Measurements from ENCODE around the gene WWC1. TPM values are rescaled to one million over a fixed set of nuclear protein-coding genes. Genes with fewer than 3 reads are reported as not detected.
A peak's percentile ranks its signal among the peaks of the same experiment; 100 is the strongest.

WWC1 gene
- total RNA-seq, 1 donor from 2014 or later: 48.6 TPM

DNA sequence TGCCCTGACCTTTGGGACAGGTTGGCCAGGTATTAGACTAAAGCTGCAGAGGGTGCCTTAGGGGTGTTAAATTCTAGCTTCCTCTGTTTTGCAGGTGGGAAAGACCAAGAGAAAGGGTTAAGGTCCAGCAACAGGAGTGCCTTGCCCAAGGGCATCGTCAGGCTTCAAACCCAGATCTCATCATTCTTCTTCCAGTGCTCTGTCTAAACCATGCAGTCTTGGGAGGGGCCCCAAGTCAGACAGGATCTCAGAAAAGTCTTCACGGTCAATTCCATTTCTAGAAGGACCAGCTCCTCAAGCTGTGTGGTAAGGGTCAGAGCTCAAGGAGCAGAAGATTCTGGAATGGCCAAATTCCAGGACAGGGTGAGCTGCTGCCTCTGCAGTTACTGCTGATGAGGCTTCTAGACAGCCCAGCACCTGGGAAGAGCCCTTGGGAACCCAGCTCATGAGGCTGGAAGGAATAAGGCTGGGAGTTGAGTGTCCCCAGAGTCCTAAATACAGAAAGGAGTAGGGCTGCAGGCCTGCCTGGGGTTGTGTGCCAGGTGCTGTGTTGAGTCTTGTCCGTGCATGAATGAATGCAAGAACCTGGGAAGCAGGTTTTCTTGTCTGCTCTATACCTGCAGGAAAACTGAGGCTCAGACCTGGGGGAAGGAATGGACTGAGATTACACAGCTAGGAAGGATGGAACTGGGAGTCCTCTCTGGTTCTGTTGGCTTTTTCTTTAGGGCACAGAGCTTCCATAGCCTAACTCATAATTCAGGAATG lies 69.3 kb downstream of the WWC1 start:
- no peak overlapping the region for H3K9ac ChIP-seq (ENCODE audit: low read length)
- TF ChIP-seq EZH2 (IDR thresholded peaks at IDR 0.05; ENCODE audit: insufficient read depth, low read length) (no peak), CTCF (IDR thresholded peaks at IDR 0.05; ENCODE audit: insufficient read depth, low read depth, low read length) (no peak)
- Mint-ChIP-seq H3K4me1 (ENCODE audit: low read depth, unreplicated experiment) (peaks cover 57% of the 10 kb centered on the region), H3K36me3 (ENCODE audit: low read depth, unreplicated experiment) (peaks cover 7% of the 10 kb centered on the region), H3K9me3 (ENCODE audit: unreplicated experiment) (no peaks in the 10 kb centered on the region), H3K27ac (ENCODE audit: unreplicated experiment) (no peak overlapping the region), H3K4me3 (ENCODE audit: unreplicated experiment) (no peak overlapping the region), H3K27me3 (ENCODE audit: low read depth, unreplicated experiment) (no peaks in the 10 kb centered on the region)
- H3K79me2 ChIP-seq (ENCODE audit: insufficient read depth, low read length): no peaks in the 10 kb centered on the region
- H3K9me3 ChIP-seq (ENCODE audit: insufficient read depth, low read depth, low read length): no peaks in the 10 kb centered on the region
- H3K4me1 ChIP-seq (ENCODE audit: insufficient read depth, low read length): peaks cover 22% of the 10 kb centered on the region
- H3K4me2 ChIP-seq (ENCODE audit: low read length): no peak overlapping the region
- no peaks in the 10 kb centered on the region for H3K36me3 ChIP-seq (ENCODE audit: insufficient read depth, low read length)
- no peaks in the 10 kb centered on the region for H4K20me1 ChIP-seq (ENCODE audit: insufficient read depth, low read length)
- no peaks in the 10 kb centered on the region for H3K27me3 ChIP-seq (ENCODE audit: insufficient read depth, low read length)
- DNase-seq (ENCODE audit: low read depth) (no peak), FAIRE-seq (no peak)
- no peak overlapping the region for H3K4me3 ChIP-seq (ENCODE audit: insufficient read depth, low read depth, low read length)
- no peak overlapping the region for H3K27ac ChIP-seq (ENCODE audit: low read depth, low read length)
- H2AFZ ChIP-seq (ENCODE audit: low read depth, low read length): no peak overlapping the region

DNA sequence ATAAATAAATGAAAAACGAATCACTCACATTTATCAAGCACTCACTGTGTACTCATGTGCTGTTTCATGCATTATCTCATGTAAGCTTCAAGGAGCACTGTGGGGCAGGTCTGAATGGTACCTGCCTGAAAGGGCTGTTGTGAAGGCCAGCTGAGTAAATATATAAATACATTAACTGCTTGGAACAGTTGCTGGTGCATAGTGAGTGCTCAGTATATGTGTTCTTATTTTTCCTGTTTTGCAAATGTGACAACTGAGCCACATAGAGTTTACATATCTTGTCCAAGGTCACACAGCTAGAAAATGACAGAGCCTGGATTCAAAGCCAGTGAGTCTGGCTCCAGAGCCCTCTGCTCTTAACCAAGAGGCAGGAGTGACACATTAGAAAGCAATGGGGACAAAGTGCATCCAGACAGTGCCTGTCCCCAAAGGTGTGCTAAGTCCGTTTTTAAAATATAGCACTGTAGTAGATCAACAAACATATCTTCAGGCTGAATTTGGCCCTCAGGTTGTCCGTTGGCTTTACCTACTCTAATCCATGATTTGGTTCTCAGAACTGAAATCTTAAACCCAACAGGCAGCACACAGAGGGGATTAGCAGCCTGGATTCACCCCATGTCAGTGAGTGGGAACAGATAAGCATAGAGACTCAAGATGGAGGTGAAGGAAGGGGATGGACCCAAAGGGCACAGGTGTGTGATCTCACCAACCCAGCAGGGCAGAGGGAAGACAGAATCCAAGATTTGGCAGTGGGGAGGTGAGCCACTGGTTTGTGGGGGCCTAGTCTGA lies 70.8 kb downstream of the WWC1 start:
- Histone ChIP-seq H3K9ac (ENCODE audit: low read length) (no peak overlapping the region), H3K27ac (ENCODE audit: low read depth, low read length) (no peak overlapping the region), H3K4me1 (ENCODE audit: insufficient read depth, low read length) (peaks cover 31% of the 10 kb centered on the region), H3K4me2 (ENCODE audit: low read length) (no peak overlapping the region), H3K4me3 (ENCODE audit: insufficient read depth, low read depth, low read length) (no peak overlapping the region), H3K9me3 (ENCODE audit: insufficient read depth, low read depth, low read length) (no peaks in the 10 kb centered on the region), H4K20me1 (ENCODE audit: insufficient read depth, low read length) (no peaks in the 10 kb centered on the region), H2AFZ (ENCODE audit: low read depth, low read length) (no peak overlapping the region), H3K79me2 (ENCODE audit: insufficient read depth, low read length) (no peaks in the 10 kb centered on the region), H3K27me3 (ENCODE audit: insufficient read depth, low read length) (no peaks in the 10 kb centered on the region), H3K36me3 (ENCODE audit: insufficient read depth, low read length) (no peaks in the 10 kb centered on the region)
- FAIRE-seq (no peak), DNase-seq (ENCODE audit: low read depth) (no peak)
- H3K27me3 Mint-ChIP-seq (ENCODE audit: low read depth, unreplicated experiment): no peaks in the 10 kb centered on the region
- H3K9me3 Mint-ChIP-seq (ENCODE audit: unreplicated experiment): no peaks in the 10 kb centered on the region
- H3K4me3 Mint-ChIP-seq (ENCODE audit: unreplicated experiment): peak overlapping the region; percentile 16
- H3K27ac Mint-ChIP-seq (ENCODE audit: unreplicated experiment): peak overlapping the region; percentile 75
- peaks cover 58% of the 10 kb centered on the region for H3K4me1 Mint-ChIP-seq (ENCODE audit: low read depth, unreplicated experiment)
- peaks cover 3% of the 10 kb centered on the region for H3K36me3 Mint-ChIP-seq (ENCODE audit: low read depth, unreplicated experiment)
- TF ChIP-seq EZH2 (IDR thresholded peaks at IDR 0.05; ENCODE audit: insufficient read depth, low read length): no peak
- no peak for TF ChIP-seq CTCF (IDR thresholded peaks at IDR 0.05; ENCODE audit: insufficient read depth, low read depth, low read length)
